ENCODE data around the gene IGF2BP1.
"Not testable (repeated sequence)": the region's sequence is repeated elsewhere in the genome, so short reads cannot be mapped to it uniquely, and the experiment has no call there.

IGF2BP1 gene

DNA sequence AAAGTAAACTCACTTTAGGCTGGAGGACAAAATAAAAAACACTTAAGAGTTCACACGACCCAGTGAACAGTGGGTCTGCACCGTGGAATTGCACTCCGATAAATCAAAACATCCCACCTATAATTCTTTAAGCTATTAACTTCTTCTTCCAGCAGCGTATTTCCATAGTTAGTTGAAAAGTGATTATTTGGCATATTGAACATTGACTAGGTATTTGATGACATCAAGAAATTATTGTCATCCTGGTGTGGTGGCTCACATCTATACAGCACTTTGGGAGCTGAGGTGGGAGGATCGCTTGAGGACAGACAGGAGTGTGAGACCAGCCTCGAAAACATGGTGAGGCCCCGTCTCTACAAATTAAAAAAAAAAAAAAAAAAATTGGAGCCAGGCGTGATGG, 23.4 kb downstream of the IGF2BP1 start:
- no peak for DNase-seq (ENCODE audit: low spot score)

DNA sequence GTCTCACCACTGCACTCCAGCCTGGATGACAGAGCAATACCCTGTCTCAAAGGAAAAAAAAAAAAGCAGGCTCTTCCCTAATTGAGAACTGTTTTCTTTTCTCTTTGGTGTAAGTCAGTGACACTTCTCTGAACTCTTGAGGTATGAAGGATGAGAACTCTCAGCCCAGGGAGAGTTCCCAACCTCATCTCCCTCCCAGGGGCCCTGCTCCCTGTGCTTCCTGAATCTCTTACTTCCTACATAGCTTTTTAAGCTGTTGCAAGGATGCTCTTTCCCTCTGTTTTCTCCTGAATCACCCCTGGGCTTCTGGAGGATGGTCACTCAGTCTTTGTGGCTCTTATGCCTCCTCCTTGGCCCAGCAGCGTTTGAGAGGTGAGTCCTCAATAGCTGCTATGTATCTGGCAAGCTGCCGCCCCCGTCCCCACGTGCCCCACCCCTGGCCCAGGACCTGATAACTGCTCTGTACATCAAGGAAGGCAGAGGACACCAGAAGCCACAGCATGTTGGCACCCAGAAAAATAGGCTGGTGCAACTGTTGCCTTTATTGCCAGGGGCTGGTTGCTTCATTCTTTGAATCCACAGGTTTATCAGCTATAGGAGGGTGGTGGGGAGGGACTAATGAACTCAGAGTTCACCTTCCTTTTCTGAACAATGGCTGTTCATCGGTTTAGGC, 24.0 kb downstream of the IGF2BP1 start:
- peak; percentile 26 for DNase-seq (ENCODE audit: low spot score)

DNA sequence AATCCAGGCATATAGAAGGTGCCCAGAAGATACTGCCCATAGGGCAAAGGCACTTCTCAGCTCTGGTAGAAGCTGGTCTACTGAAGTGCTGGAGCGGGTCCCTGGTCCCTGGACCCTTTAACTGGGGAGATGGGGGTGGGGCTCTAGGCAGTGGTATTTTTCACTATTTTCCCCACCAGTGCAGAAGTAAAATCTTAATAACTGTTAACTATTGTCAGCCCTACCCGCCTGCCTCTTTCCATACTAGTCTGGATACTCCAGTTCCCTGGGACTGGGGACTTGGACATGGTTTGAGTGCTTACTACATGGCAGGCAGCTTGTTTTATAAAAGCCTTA, 24.6 kb downstream of the IGF2BP1 start:
- no peak for DNase-seq (ENCODE audit: low spot score)

DNA sequence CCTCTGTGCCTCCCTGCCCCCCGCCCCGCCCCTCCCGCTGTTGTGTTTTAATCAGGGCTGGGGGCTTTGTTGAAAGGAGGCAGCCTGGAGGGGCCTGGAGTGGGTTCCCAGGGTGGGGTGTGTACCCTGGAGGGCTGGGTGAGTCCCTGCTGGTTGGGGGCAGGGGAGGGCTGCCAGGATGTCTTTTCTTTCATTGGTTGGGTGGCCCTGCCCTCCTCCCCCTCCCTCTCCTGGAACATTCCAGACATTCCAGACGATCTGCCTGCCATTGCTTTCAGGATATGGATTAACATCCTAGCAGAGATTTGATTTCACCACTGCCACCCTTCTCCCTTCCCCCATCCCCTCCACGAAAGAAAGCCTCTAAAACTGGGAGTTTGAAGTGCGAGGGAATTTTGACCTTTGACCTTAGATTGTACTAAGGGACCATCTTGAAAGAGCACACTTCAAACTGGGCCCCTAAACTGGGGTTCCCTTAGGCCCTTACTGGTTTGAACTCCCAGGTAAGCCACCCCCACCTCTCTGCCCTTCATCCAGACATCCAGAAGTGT, 25.3 kb downstream of the IGF2BP1 start:
- peak; percentile 64 for DNase-seq (ENCODE audit: low spot score)

DNA sequence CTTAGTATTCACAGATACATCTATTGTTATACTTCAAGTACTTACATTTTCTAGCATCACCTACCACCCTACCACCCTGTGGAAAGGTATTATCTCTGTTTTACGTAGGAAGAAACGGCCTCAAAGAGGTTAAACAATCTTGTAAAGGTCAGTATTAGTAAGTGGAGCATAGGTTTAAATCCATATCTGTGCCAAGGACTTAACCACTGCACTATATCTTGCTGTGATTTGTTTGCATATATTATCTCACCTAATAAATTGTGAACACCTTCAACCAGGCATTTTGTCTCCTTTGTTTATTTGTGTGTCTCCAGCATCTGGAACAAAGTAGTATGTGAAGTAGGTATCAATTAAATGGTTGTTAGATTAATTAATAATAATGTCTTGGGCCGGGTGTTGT, 27.3 kb downstream of the IGF2BP1 start:
- no peak for DNase-seq (ENCODE audit: low spot score)

DNA sequence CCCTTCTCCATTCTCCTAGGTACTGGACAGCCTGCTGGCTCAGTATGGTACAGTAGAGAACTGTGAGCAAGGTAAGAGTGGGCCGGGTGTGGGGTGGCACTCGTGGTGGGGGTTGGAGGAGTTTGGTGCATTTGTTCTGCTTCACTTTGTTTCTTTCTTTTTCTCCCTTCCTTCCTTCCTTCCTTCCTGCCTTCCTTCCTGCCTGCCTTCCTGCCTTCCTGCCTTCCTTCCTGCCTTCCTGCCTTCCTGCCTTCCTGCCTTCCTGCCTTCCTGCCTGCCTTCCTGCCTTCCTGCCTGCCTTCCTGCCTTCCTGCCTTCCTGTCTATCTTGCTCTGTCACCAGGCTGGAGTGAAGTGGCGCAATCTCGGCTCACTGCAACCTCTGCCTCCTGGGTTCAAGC, 29.3 kb downstream of the IGF2BP1 start:
- not testable (repeated sequence) for DNase-seq (ENCODE audit: low spot score)

DNA sequence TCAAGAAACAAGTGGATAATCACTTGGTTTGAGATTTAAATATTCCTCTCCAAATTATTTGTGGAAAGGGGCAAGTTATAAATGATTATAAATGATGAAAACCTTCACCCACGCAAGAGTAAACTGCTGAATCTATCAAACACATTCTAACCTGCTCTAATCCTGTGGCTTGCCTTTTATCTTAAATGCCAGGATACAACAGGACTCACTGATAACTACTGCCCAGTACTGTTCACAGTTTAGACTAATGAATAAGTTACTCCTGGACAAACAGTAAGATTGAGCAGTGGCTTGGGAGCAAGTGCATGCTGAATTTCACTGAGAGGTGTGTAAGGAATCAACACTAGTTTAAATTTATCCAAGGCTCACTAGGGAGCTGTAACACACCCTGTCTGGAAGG, 31.1 kb downstream of the IGF2BP1 start:
- no peak for DNase-seq (ENCODE audit: low spot score)

DNA sequence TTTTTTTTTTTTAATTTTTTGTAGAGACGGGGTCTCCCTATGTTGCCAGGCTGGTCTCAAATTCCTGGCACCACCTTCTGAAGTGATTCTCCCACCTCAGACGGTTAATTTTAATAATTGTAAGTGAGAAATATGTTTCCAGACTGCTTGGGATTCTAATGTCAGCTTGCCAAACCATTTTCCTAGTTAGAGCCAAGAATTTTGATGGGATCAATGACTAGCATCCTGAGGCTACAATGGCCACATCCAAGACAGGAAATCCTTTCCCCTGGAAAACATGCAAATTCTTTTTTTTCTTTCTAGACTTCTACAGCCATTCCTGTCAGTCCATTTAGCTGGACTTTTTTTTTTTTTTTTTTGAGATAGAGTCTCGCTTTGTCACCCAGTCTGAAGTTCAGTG, 32.6 kb downstream of the IGF2BP1 start:
- DNase-seq (ENCODE audit: low spot score) = no peak

DNA sequence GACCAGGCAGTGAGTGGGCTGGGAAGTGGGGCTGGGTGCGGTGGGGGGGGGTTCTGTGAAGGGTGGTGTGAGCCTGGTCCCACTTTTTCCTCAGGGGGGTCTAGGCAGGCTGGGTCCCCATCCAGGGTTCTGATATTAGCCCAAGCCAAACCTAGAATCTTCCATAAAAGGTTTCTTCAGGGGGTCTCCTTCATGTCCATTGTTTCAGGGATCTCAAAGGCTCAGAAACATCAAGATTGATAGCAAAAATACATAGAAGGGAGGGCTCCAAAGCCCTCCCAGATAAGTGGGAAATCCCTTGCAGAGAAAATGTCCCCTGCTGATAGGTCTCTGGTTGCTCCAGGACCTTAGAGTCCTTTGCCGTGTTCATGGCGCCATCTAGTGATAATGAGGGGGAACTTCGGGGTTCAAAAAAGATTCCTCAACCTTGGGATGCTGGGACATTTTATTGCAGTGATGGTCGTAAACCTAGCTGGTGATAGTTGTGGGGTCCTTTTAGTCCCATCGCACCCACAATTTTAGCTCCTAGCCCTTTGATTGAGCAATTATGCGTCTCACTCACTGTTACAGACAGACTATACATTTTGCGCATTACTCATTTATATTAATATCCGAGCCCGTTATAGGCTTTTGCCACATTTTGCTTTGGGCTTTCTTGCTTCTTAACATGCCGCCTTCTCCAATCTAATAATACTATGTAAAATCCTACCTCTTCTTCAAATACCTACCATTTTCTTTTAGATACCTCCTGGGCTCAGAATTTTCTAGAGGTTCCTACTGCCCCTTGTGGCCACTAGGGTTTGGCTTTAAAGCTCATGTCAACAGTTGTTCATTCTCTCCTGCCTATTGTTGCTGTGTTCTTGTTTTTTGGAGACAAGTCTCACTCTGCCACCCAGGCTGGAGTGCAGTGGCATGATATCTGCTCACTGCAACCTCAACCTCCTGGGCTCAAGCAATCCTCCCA, 35.1 kb downstream of the IGF2BP1 start:
- DNase-seq (ENCODE audit: low spot score) = no peak

DNA sequence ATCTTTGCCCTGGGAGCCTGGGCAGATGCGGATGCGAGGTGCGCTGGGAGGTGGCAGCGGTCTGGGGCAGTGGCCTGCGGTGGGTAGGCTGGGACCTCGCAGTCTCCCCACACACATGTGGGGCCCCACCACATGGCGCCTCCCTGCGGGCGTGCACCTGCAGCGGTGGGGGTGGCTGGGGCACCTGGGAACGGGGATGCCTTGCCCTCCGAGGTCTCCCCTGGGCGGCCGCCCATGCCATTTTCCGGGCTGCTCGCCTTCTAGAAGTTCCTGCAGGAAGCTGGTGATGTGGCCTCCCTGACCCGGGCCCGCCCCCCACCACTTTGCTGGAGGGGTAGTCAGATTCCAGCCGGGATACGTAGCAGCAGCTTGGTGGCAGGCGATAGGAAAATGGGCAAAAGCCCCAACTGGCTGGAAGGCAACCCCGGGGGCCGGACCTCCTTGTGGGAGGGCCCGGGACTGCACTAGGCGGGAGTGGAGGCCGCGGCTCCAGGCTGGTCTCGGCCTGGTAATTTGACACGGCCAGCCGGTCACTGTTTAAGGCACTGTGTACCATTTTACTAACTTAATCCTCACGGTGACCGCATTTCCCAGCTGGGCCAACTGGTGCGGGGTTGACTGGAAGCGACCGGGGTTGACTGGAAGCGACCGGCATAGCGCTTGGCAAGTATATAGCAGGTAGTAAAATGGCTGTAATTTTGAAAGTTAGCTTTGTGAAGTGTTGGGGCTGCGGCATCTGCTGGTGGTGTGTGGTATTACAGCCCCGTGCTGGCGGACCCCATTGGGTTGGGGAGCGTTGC, 38.5 kb downstream of the IGF2BP1 start:
- peak; percentile 81 for DNase-seq (ENCODE audit: low spot score)

DNA sequence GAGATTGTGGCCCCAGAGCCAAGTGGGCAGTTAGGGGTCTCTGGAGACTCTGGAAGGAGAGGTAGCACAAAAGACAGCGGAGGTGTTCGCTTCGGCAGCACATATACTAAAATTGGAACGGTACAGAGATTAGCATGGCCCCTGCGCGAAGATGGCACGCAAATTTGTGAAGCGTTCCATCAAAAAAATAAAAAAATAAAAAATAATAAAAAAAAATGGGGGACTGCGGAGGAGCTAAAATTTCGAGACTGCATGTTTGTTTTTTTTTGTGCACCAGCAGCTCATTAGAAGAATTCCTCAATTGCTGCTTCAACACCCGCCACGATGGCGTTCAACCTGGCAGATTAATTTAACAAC, 39.1 kb downstream of the IGF2BP1 start:
- no peak for DNase-seq (ENCODE audit: low spot score)

DNA sequence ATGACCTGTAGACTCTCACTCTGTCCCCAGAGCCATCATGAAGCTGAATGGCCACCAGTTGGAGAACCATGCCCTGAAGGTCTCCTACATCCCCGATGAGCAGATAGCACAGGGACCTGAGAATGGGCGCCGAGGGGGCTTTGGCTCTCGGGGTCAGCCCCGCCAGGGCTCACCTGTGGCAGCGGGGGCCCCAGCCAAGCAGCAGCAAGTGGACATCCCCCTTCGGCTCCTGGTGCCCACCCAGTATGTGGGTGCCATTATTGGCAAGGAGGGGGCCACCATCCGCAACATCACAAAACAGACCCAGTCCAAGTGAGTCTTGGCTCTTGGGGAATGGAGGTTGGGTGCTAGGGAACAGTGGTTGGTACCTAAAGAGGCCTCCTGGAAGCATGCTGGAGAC, 41.0 kb downstream of the IGF2BP1 start:
- DNase-seq (ENCODE audit: low spot score) = no peak

DNA sequence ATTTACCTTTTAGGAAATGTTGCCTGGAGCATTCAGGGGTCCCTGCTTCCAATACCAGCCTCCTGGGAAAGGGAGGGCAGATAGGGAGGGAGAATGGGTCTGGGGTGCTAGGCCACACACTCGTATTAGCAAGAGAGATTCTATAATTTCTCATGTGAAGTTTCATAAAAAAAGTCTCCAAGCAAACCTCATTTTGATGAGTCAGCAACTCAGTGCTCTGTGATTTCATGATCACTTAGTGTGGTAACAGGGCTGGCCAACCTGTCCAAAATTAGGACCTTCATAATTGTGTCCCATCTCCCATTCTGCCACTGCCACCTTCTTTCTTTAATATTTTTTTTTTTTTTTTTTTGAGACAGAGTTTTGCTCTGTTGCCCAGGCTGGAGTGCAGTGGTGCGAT, 41.4 kb downstream of the IGF2BP1 start:
- DNase-seq (ENCODE audit: low spot score) = no peak

DNA sequence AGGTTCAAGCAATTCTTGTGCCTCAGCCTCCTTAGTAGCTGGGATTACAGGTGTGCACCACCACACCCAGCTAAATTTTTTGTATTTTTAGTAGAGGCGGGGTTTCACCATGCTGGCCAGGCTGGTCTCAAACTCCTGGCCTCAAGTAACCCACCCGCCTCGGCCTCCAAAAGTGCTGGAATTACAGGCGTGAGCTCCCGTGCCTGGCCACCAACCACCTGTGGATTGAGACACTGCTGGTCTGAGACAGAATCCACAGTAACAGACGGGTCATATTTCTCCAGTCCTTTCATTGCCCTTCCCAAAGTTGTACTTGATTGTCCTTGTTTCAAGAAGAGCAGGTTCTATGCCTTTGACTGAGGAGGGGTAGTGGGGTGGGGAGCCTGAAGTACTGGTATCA, 42.3 kb downstream of the IGF2BP1 start:
- not testable (repeated sequence) for DNase-seq (ENCODE audit: low spot score)

DNA sequence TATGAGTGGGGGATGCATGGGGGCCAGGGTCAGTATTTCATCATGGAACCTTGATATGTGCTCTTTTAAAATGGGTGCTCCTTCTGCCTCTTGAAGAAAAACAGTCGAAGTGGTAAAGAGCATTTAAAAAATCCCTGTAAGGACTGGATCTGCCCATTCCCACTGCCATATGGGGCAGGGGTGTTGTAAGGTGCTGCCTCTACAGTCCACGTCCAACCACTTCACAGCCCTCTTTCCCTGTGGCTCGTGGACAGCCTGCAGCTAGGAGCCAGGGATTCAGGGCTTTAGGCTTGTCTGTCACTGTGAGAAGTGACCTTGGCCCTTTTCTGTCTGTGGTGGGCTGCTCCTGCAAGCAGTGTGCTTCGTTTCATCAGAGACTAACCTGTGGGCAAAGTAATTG, 44.3 kb downstream of the IGF2BP1 start:
- DNase-seq (ENCODE audit: low spot score) = no peak

DNA sequence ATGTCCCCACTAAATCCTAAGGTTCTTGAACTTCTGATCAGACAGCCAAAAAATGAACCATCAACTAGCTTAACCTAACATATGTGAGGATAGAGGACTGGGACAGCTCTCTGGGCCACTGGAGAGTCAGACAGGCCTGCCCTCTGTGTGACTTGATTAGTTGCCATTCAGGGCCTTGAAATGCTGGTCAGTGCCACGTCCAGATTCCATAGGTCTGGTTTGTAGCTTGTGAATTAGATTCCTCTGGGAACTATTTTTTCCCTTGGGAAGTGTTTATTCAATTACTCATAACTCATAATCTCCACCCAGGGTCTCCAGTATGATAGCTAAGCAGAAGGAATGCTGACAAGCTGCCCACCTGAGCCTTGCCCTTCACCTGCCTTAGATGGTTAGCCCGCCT, 48.2 kb downstream of the IGF2BP1 start:
- no peak for DNase-seq (ENCODE audit: low spot score)

DNA sequence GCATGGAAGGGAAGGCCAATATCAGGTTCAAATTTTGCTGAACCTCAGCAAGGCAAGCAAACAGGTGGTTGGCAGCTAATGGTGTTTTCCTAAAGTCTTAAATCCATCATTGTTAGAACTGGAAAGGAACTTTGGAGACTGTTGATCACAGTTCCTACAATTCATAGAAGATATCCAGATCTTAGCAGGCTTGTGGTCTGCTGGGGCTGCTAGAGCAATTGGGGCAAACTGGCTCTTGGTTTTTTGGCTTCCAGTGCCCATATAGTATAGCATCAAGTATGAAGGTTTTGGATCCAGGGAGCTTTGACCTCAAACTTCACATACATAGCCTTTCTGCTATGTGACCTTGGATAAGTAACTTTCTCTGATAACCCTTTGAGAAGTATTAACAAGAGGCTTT, 49.7 kb downstream of the IGF2BP1 start:
- no peak for DNase-seq (ENCODE audit: low spot score)

DNA sequence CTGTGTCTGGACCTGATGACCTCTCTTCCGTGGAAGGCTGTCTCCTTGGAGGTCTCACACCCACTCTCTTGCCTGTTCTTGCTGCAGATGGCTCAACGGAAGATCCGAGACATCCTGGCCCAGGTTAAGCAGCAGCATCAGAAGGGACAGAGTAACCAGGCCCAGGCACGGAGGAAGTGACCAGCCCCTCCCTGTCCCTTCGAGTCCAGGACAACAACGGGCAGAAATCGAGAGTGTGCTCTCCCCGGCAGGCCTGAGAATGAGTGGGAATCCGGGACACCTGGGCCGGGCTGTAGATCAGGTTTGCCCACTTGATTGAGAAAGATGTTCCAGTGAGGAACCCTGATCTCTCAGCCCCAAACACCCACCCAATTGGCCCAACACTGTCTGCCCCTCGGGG, 52.1 kb downstream of the IGF2BP1 start:
- DNase-seq (ENCODE audit: low spot score) = no peak

DNA sequence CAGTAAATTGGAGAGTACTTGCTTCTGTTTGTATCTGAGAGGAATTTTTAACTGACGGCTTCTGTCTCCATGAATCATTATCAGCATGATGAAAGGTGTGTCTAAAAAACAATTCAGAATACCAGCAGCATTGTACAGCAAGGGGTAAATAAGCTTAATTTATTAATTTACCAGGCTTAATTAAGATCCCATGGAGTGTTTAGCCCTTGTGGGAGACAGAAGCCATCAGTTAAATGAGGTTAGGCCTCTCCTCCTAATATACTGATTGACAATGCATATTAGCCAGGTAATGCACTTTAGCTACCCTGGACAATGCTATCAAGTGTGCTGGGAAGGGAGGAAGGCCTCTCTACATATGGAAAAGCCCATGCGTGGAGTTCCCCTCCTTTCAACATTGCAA, 53.4 kb downstream of the IGF2BP1 start:
- DNase-seq (ENCODE audit: low spot score) = no peak

DNA sequence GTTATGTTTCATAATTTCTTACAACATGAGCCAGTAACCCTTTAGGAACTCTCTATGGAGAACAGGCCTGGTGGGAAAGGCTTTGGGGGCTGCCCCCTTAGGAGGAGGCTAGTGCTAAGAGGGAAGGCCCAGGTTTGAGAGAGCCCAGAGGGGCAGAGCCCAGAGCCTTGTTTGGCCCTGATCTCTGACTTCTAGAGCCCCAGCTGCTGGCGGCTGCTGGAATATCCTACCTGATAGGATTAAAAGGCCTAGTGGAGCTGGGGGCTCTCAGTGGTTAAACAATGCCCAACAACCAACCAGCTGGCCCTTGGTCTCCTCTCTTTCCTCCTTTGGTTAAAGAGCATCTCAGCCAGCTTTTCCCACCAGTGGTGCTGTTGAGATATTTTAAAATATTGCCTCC, 54.1 kb downstream of the IGF2BP1 start:
- DNase-seq (ENCODE audit: low spot score) = no peak

DNA sequence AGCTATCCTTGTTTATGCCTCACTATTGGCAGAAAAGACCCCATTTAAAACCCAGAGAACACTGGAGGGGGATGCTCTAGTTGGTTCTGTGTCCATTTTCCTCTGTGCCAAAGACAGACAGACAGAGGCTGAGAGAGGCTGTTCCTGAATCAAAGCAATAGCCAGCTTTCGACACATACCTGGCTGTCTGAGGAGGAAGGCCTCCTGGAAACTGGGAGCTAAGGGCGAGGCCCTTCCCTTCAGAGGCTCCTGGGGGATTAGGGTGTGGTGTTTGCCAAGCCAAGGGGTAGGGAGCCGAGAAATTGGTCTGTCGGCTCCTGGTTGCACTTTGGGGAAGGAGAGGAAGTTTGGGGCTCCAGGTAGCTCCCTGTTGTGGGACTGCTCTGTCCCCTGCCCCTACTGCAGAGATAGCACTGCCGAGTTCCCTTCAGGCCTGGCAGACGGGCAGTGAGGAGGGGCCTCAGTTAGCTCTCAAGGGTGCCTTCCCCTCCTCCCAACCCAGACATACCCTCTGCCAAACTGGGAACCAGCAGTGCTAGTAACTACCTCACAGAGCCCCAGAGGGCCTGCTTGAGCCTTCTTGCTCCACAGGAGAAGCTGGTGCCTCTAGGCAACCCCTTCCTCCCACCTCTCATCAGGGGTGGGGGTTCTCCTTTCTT, 56.1 kb downstream of the IGF2BP1 start:
- no peak for DNase-seq (ENCODE audit: low spot score)

Measured in left forelimb (tissue), 1 donor.